ENCODE data around the gene CDK6. TPM values are rescaled to one million over a fixed set of nuclear protein-coding genes. Genes with fewer than 3 reads are reported as not detected.
A peak's percentile ranks its signal among the peaks of the same experiment; 100 is the strongest.

CDK6 gene
- total RNA-seq, 6 experiments from 2014 or later = 6.9 to 23.7 (median 17.0) TPM

DNA sequence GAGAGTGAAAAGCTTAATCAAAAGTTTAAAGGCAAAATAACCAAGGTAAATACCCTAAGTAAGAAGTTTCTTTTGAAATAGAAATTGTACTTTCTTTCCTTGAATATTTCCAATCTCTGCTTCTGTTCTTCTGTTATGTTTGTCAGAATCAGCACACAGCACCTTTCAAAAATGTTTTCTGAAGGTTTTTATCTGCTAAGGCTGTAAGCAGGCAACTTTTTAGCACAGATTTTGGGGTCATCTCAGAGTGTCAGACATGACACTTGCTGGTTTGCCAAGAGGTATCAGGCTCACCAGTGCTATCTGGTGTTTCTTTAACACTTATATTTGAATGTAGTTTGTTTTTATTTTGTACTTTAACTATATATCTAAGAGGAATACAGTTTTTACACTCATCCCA is 94.2 kb downstream of the CDK6 start:
- ATAC-seq (peak in 2 of 4 donors; percentile 18 to 49), DNase-seq (no peak)
- no peak overlapping the region for H3K4me3 ChIP-seq
- H3K27ac ChIP-seq = peak overlapping the region in 1 of 3 donors; percentile 15
- no peak for TF ChIP-seq POLR2A (IDR thresholded peaks at IDR 0.05)
- TF ChIP-seq, protein P1, sequence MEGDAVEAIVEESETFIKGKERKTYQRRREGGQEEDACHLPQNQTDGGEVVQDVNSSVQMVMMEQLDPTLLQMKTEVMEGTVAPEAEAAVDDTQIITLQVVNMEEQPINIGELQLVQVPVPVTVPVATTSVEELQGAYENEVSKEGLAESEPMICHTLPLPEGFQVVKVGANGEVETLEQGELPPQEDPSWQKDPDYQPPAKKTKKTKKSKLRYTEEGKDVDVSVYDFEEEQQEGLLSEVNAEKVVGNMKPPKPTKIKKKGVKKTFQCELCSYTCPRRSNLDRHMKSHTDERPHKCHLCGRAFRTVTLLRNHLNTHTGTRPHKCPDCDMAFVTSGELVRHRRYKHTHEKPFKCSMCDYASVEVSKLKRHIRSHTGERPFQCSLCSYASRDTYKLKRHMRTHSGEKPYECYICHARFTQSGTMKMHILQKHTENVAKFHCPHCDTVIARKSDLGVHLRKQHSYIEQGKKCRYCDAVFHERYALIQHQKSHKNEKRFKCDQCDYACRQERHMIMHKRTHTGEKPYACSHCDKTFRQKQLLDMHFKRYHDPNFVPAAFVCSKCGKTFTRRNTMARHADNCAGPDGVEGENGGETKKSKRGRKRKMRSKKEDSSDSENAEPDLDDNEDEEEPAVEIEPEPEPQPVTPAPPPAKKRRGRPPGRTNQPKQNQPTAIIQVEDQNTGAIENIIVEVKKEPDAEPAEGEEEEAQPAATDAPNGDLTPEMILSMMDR (IDR thresholded peaks at IDR 0.05) = no peak
- no peaks in the 10 kb centered on the region for H3K9me3 ChIP-seq
- intact Hi-C loops (cut with DNase I) = no loop called here
- H3K36me3 ChIP-seq = no peaks in the 10 kb centered on the region
- no peaks in the 10 kb centered on the region for H3K27me3 ChIP-seq
- peaks cover 0 to 19% (median 0%) of the 10 kb centered on the region in 4 donors for H3K4me1 ChIP-seq

DNA sequence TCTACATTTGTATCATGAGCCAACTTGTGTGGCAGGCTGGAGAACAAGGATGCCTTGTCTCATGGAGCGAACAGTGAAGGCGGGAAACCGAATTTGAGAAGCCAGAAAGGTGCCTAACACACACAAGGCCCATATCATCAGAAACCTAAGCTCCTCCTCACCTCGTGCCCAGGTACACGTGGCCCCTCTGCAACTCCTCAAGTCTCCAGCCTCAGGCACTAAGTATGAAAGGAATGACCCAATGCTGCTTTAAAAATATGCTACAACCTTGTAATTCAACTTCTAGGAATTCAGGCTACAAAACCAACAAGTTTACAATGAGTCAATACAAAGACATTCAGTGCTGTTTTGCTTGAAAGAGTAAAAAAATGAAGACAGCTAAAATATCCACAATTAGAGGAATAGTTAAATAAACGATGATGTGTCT is 95.7 kb downstream of the CDK6 start:
- Histone ChIP-seq H3K27me3 (no peaks in the 10 kb centered on the region), H3K4me3 (no peak overlapping the region), H3K27ac (no peak overlapping the region), H3K4me1 (peaks cover 0 to 19% (median 0%) of the 10 kb centered on the region in 4 donors), H3K36me3 (no peaks in the 10 kb centered on the region), H3K9me3 (no peaks in the 10 kb centered on the region)
- no peak for ATAC-seq
- intact Hi-C loops (cut with DNase I) = no loop called here
- no peak for DNase-seq
- TF ChIP-seq, protein P1 (IDR thresholded peaks at IDR 0.05) = no peak
- TF ChIP-seq POLR2A (IDR thresholded peaks at IDR 0.05) = no peak
- 95% methylated on average over 6 of the region's 6 CpGs for WGBS (ENCODE audit: insufficient coverage, low coverage, low lambda C conversion rate, missing lambda C conversion rate)

DNA sequence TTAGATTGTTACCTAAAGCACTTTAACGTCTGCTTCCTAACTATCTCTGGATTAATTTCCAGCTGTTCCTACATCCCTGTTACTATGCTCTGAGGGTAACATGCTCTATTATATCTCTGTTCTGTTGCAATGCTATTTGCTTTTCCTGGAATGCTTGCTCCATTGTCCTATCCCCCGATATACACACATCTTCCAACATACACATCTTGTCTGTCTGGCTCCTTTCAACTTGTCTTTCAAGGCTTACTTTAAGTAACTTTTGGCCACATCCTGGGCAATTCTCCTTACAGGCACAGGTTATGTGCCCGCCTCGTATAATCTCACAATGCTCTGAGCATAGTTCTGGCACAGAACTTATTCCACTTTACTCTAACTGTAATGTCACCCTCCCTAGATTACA is 96.2 kb downstream of the CDK6 start:
- Histone ChIP-seq H3K27me3 (no peaks in the 10 kb centered on the region), H3K27ac (no peak overlapping the region), H3K9me3 (no peaks in the 10 kb centered on the region), H3K4me3 (no peak overlapping the region), H3K4me1 (peaks cover 0 to 19% (median 0%) of the 10 kb centered on the region in 4 donors), H3K36me3 (no peaks in the 10 kb centered on the region)
- DNase-seq (no peak), ATAC-seq (no peak)
- WGBS (ENCODE audit: insufficient coverage, low coverage, low lambda C conversion rate, missing lambda C conversion rate) = 59% methylated on average over 4 of the region's 4 CpGs
- no peak for TF ChIP-seq POLR2A (IDR thresholded peaks at IDR 0.05)
- TF ChIP-seq, protein P1 (IDR thresholded peaks at IDR 0.05) = no peak
- intact Hi-C loops (cut with DNase I) = no loop called here

DNA sequence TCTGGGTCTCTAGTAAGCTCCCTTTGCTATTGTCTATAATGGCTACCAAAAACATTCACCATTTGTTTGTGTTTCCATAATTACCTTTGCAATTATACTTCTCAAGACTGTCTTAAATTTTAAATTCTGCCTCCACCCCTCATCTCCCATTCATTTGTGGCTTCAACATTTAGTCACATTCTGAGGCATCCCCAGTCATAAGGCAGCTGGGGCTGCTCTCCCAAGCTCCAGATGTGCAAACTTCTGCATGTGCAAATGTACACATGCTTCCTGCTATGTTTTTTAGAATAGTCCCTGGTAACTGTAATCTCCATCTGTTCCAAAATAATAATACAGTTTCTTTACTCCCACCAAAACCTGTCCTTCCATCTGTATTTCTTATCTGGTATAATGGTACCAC is 97.3 kb downstream of the CDK6 start:
- intact Hi-C loops (cut with DNase I) = no loop called here

More for the DNA sequence above, 97.3 kb downstream of the CDK6 start:
- Histone ChIP-seq H3K9me3 (no peaks in the 10 kb centered on the region), H3K27me3 (no peaks in the 10 kb centered on the region), H3K4me3 (no peak overlapping the region), H3K36me3 (no peaks in the 10 kb centered on the region), H3K27ac (no peak overlapping the region), H3K4me1 (peaks cover 0 to 19% (median 0%) of the 10 kb centered on the region in 4 donors)
- TF ChIP-seq, protein P1 (IDR thresholded peaks at IDR 0.05) = no peak
- no peak for TF ChIP-seq POLR2A (IDR thresholded peaks at IDR 0.05)
- DNase-seq (no peak), ATAC-seq (no peak)

Data from right lobe of liver (tissue), 6 donors.